WTC11 (cell line): ENCODE results near the gene SRRT. TPM values are rescaled to one million over a fixed set of nuclear protein-coding genes. Genes with fewer than 3 reads are reported as not detected.
A peak's percentile ranks its signal among the peaks of the same experiment; 100 is the strongest.

Experiments
- ATAC-seq: fragments of 200-7000 bp; cut with Tn5 transposase; 2 replicates; pipeline ENCODE4 v1.10.0; 2021; ENCODE audit warnings: mild to moderate bottlenecking, moderate library complexity
- CTCF ChIA-PET: fragments of 300-600 bp; sonication (Branson Sonifier 250); formaldehyde crosslinking; loops from one replicate; lab custom pipeline; 2021; ENCODE audit warnings: antibody characterized with exemption; lab: Charles Lee
- POLR2A ChIA-PET: fragments of 350-600 bp; sonication (Branson Sonifier 250); formaldehyde crosslinking; loops from one replicate; lab custom pipeline; 2021; ENCODE audit warnings: antibody characterized with exemption; lab: Charles Lee
- DNase-seq: peaks from one replicate; pipeline ENCODE4 v3.0.0; 2021; ENCODE audit warnings: low spot score
- H3K27ac Mint-ChIP-seq: 2 replicates; pipeline ENCODE4 v1.8.0; 2021; ENCODE audit warnings: mixed read lengths
- H3K27me3 Mint-ChIP-seq: 2 replicates; pipeline ENCODE4 v1.8.0; 2021; ENCODE audit warnings: low read depth, mild to moderate bottlenecking, moderate library complexity, mixed read lengths
- H3K36me3 Mint-ChIP-seq: 2 replicates; pipeline ENCODE4 v1.8.0; 2021; ENCODE audit warnings: mixed read lengths
- H3K4me1 Mint-ChIP-seq: 2 replicates; pipeline ENCODE4 v1.8.0; 2022; ENCODE audit warnings: mixed read lengths
- H3K4me3 Mint-ChIP-seq: 2 replicates; pipeline ENCODE4 v1.8.0; 2021; ENCODE audit warnings: mild to moderate bottlenecking, moderate library complexity, mixed read lengths
- H3K9me3 Mint-ChIP-seq: 2 replicates; pipeline ENCODE4 v1.8.0; 2021; ENCODE audit warnings: mixed read lengths
- GTF2I ChIP-seq: fragments of 250-450 bp; sonication (Bioruptor Pico); conservative IDR thresholded peaks from 2 replicates; pipeline ENCODE4 v1.4.0; 2021; ENCODE audit warnings: mild to moderate bottlenecking
- NR3C1 ChIP-seq: sonication (generic); formaldehyde crosslinking; conservative IDR thresholded peaks from 2 replicates; pipeline ENCODE4 v1.8.1; 2023; ENCODE audit warnings: low read depth, mild to moderate bottlenecking, missing genetic modification reagents
- RELA ChIP-seq: sonication (generic); formaldehyde crosslinking; IDR thresholded peaks from 2 replicates; pipeline ENCODE4 v1.8.1; 2022; ENCODE audit warnings: missing genetic modification reagents, mild to moderate bottlenecking, borderline replicate concordance
- ZNF263 ChIP-seq: sonication (generic); formaldehyde crosslinking; IDR thresholded peaks from 2 replicates; pipeline ENCODE4 v1.8.1; 2022; ENCODE audit warnings: low read depth, mild to moderate bottlenecking, moderate library complexity, missing genetic modification reagents
- ZNF416 ChIP-seq: fragments of 250-450 bp; sonication (Bioruptor Pico); IDR thresholded peaks from 2 replicates; pipeline ENCODE4 v1.9.0; 2021; ENCODE audit warnings: mild to moderate bottlenecking, inconsistent platforms
- total RNA-seq: library from RNA; stranded (reverse); gene quantifications from 3 replicates; pipeline ENCODE4 v1.2.3, GENCODE V29; 2021
- TF ChIP-seq, protein P1 (sequence below): sonication (generic); formaldehyde crosslinking; IDR thresholded peaks from 2 replicates; pipeline ENCODE4 v1.8.1; 2022; ENCODE audit warnings: missing genetic modification reagents, borderline replicate concordance
- TF ChIP-seq, protein P2 (sequence below): fragments of 250-450 bp; sonication (Bioruptor Pico); IDR thresholded peaks from 2 replicates; pipeline ENCODE4 v1.9.0; 2021; ENCODE audit warnings: mild to moderate bottlenecking
- TF ChIP-seq, protein P3 (sequence below): sonication (generic); formaldehyde crosslinking; IDR thresholded peaks from 2 replicates; pipeline ENCODE4 v1.8.0; 2023; ENCODE audit warnings: missing genetic modification reagents, mild to moderate bottlenecking, borderline replicate concordance
- TF ChIP-seq, protein P4 (sequence below): sonication (generic); formaldehyde crosslinking; IDR thresholded peaks from 2 replicates; pipeline ENCODE4 v1.8.1; 2022; ENCODE audit warnings: mild to moderate bottlenecking, moderate library complexity, missing genetic modification reagents
- TF ChIP-seq, protein P5 (sequence below): sonication (generic); formaldehyde crosslinking; IDR thresholded peaks from 2 replicates; pipeline ENCODE4 v1.8.0; 2023; ENCODE audit warnings: mild to moderate bottlenecking, missing genetic modification reagents
- TF ChIP-seq, protein P6 (sequence below): fragments of 250-450 bp; sonication (Bioruptor Pico); IDR thresholded peaks from 2 replicates; pipeline ENCODE4 v1.9.0; 2021; ENCODE audit warnings: moderate library complexity, mild to moderate bottlenecking, inconsistent platforms, borderline replicate concordance
- TF ChIP-seq, protein P7 (sequence below): sonication (generic); formaldehyde crosslinking; IDR thresholded peaks from 2 replicates; pipeline ENCODE4 v1.8.0; 2022; ENCODE audit warnings: mild to moderate bottlenecking, missing genetic modification reagents
- TF ChIP-seq, protein P8 (sequence below): sonication (generic); formaldehyde crosslinking; IDR thresholded peaks from 2 replicates; pipeline ENCODE4 v1.8.0; 2023; ENCODE audit warnings: missing genetic modification reagents

Gene SRRT
- total RNA-seq, 1 experiment from 2014 or later = 238 TPM

DNA sequence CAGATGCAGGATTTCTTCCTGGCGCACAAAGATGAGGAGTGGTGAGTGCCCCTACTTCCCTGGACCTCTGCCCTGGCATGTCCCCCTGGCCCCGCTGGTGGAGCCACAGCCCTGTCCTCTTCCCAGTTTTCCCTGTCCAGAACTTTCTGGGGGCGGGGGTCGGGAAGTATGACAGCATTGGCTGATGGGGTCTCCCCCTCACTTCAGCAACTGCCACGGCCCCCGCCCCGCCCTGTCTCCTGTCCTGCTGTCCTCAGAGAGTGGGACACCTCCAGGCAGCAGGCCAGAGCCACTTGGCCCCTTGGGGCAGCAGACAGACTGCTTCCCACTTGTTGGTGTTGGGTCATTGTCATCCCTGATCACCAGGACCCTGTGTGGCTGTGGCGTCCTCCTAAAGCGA is 7.3 kb downstream of the SRRT start:
- H3K9me3 Mint-ChIP-seq = no peaks in the 10 kb centered on the region
- ATAC-seq (no peak), DNase-seq (no peak)
- peaks cover 88% of the 10 kb centered on the region for H3K36me3 Mint-ChIP-seq
- CTCF ChIA-PET = no interaction called here
- peaks cover 16% of the 10 kb centered on the region for H3K4me1 Mint-ChIP-seq
- TF ChIP-seq, protein P1, sequence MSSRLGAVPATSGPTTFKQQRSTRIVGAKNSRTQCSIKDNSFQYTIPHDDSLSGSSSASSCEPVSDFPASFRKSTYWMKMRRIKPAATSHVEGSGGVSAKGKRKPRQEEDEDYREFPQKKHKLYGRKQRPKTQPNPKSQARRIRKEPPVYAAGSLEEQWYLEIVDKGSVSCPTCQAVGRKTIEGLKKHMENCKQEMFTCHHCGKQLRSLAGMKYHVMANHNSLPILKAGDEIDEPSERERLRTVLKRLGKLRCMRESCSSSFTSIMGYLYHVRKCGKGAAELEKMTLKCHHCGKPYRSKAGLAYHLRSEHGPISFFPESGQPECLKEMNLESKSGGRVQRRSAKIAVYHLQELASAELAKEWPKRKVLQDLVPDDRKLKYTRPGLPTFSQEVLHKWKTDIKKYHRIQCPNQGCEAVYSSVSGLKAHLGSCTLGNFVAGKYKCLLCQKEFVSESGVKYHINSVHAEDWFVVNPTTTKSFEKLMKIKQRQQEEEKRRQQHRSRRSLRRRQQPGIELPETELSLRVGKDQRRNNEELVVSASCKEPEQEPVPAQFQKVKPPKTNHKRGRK (CRISPR knock-in tag) = no peak
- H3K27me3 Mint-ChIP-seq = no peaks in the 10 kb centered on the region
- H3K4me3 Mint-ChIP-seq = no peak overlapping the region
- POLR2A ChIA-PET = no interaction called here
- H3K27ac Mint-ChIP-seq = peak overlapping the region; percentile 68

DNA sequence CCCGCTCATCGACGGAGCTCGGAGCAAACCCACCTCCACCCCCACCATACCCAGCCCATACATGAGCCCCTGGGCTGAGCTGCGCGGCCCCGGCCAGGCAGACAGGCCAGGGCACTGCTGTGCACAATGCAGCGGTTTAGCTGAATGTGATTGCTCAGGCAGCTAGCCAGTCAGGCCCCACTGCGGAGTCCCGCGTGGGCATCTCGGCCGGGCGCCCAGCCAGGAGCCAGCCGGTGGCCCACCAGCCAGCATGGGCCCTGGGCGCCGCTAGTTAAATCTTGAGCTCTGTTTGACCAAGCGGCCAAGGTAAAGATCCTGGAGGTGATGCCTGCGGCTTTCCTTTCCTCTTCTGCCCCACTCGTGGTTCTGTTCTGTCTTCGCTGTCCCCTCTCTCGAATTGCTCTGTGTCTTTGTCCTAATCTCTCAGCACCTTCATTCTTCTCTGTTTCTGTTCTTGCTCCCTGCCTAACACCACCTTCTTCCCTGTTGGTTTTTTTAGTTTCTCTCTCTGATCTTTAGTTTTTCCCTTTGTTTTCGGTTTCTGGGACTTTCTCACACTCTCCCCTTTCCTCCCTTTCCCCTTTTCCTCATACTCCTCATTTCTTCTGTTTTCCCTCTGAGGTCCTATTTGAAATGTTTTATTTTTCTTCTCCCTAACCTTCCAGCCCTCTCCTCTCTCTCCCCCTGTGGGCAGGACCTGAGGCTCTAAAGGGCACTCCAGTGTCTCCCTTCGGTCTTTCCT is 8.1 kb downstream of the SRRT start:
- ChIA-PET CTCF (interaction anchor here (0.6 to 0.7 kb wide), 2 partner anchors 55 to 334 kb away, joined by 3 read pairs; partner anchors contain the start of gene EPHB4), POLR2A (no interaction called here)
- Mint-ChIP-seq H3K27me3 (no peaks in the 10 kb centered on the region), H3K36me3 (peaks cover 92% of the 10 kb centered on the region), H3K4me3 (no peak overlapping the region), H3K9me3 (no peaks in the 10 kb centered on the region), H3K27ac (peak overlapping the region; percentile 85), H3K4me1 (peaks cover 24% of the 10 kb centered on the region)
- ATAC-seq (no peak), DNase-seq (no peak)
- TF ChIP-seq ZNF263 (CRISPR knock-in tag) = no peak
- TF ChIP-seq, protein P2, sequence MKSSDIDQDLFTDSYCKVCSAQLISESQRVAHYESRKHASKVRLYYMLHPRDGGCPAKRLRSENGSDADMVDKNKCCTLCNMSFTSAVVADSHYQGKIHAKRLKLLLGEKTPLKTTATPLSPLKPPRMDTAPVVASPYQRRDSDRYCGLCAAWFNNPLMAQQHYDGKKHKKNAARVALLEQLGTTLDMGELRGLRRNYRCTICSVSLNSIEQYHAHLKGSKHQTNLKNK = no peak
- TF ChIP-seq, protein P3, sequence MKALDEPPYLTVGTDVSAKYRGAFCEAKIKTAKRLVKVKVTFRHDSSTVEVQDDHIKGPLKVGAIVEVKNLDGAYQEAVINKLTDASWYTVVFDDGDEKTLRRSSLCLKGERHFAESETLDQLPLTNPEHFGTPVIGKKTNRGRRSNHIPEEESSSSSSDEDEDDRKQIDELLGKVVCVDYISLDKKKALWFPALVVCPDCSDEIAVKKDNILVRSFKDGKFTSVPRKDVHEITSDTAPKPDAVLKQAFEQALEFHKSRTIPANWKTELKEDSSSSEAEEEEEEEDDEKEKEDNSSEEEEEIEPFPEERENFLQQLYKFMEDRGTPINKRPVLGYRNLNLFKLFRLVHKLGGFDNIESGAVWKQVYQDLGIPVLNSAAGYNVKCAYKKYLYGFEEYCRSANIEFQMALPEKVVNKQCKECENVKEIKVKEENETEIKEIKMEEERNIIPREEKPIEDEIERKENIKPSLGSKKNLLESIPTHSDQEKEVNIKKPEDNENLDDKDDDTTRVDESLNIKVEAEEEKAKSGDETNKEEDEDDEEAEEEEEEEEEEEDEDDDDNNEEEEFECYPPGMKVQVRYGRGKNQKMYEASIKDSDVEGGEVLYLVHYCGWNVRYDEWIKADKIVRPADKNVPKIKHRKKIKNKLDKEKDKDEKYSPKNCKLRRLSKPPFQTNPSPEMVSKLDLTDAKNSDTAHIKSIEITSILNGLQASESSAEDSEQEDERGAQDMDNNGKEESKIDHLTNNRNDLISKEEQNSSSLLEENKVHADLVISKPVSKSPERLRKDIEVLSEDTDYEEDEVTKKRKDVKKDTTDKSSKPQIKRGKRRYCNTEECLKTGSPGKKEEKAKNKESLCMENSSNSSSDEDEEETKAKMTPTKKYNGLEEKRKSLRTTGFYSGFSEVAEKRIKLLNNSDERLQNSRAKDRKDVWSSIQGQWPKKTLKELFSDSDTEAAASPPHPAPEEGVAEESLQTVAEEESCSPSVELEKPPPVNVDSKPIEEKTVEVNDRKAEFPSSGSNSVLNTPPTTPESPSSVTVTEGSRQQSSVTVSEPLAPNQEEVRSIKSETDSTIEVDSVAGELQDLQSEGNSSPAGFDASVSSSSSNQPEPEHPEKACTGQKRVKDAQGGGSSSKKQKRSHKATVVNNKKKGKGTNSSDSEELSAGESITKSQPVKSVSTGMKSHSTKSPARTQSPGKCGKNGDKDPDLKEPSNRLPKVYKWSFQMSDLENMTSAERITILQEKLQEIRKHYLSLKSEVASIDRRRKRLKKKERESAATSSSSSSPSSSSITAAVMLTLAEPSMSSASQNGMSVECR (CRISPR knock-in tag) = no peak
- no peak for TF ChIP-seq GTF2I (CRISPR knock-in tag)
- TF ChIP-seq, protein P4, sequence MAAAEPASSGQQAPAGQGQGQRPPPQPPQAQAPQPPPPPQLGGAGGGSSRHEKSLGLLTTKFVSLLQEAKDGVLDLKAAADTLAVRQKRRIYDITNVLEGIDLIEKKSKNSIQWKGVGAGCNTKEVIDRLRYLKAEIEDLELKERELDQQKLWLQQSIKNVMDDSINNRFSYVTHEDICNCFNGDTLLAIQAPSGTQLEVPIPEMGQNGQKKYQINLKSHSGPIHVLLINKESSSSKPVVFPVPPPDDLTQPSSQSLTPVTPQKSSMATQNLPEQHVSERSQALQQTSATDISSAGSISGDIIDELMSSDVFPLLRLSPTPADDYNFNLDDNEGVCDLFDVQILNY (CRISPR knock-in tag) = no peak
- TF ChIP-seq, protein P5, sequence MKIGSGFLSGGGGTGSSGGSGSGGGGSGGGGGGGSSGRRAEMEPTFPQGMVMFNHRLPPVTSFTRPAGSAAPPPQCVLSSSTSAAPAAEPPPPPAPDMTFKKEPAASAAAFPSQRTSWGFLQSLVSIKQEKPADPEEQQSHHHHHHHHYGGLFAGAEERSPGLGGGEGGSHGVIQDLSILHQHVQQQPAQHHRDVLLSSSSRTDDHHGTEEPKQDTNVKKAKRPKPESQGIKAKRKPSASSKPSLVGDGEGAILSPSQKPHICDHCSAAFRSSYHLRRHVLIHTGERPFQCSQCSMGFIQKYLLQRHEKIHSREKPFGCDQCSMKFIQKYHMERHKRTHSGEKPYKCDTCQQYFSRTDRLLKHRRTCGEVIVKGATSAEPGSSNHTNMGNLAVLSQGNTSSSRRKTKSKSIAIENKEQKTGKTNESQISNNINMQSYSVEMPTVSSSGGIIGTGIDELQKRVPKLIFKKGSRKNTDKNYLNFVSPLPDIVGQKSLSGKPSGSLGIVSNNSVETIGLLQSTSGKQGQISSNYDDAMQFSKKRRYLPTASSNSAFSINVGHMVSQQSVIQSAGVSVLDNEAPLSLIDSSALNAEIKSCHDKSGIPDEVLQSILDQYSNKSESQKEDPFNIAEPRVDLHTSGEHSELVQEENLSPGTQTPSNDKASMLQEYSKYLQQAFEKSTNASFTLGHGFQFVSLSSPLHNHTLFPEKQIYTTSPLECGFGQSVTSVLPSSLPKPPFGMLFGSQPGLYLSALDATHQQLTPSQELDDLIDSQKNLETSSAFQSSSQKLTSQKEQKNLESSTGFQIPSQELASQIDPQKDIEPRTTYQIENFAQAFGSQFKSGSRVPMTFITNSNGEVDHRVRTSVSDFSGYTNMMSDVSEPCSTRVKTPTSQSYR (CRISPR knock-in tag) = no peak
- no peak for TF ChIP-seq ZNF416 (CRISPR knock-in tag)
- TF ChIP-seq NR3C1 (CRISPR knock-in tag) = no peak
- TF ChIP-seq, protein P6, sequence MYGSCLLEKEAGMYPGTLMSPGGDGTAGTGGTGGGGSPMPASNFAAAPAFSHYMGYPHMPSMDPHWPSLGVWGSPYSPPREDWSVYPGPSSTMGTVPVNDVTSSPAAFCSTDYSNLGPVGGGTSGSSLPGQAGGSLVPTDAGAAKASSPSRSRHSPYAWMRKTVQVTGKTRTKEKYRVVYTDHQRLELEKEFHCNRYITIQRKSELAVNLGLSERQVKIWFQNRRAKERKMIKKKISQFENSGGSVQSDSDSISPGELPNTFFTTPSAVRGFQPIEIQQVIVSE (CRISPR knock-in tag) = no peak
- TF ChIP-seq, protein P7, sequence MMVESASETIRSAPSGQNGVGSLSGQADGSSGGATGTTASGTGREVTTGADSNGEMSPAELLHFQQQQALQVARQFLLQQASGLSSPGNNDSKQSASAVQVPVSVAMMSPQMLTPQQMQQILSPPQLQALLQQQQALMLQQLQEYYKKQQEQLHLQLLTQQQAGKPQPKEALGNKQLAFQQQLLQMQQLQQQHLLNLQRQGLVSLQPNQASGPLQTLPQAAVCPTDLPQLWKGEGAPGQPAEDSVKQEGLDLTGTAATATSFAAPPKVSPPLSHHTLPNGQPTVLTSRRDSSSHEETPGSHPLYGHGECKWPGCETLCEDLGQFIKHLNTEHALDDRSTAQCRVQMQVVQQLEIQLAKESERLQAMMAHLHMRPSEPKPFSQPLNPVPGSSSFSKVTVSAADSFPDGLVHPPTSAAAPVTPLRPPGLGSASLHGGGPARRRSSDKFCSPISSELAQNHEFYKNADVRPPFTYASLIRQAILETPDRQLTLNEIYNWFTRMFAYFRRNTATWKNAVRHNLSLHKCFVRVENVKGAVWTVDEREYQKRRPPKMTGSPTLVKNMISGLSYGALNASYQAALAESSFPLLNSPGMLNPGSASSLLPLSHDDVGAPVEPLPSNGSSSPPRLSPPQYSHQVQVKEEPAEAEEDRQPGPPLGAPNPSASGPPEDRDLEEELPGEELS = no peak
- no peak for TF ChIP-seq RELA
- TF ChIP-seq, protein P8, sequence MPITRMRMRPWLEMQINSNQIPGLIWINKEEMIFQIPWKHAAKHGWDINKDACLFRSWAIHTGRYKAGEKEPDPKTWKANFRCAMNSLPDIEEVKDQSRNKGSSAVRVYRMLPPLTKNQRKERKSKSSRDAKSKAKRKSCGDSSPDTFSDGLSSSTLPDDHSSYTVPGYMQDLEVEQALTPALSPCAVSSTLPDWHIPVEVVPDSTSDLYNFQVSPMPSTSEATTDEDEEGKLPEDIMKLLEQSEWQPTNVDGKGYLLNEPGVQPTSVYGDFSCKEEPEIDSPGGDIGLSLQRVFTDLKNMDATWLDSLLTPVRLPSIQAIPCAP (CRISPR knock-in tag) = no peak
